GM18519 (cell line): ENCODE results near the gene ZNF12.
"Not testable (repeated sequence)": the region's sequence is repeated elsewhere in the genome, so short reads cannot be mapped to it uniquely, and the experiment has no call there.

Experiments
- ATAC-seq: cut with Tn5 transposase; IDR thresholded peaks from one replicate; pipeline ENCODE4 v1.9.1; 2021; ENCODE audit warnings: mild to moderate bottlenecking, moderate library complexity; ENCODE audit not compliant: unreplicated experiment, low FRiP score

ZNF12 gene

DNA sequence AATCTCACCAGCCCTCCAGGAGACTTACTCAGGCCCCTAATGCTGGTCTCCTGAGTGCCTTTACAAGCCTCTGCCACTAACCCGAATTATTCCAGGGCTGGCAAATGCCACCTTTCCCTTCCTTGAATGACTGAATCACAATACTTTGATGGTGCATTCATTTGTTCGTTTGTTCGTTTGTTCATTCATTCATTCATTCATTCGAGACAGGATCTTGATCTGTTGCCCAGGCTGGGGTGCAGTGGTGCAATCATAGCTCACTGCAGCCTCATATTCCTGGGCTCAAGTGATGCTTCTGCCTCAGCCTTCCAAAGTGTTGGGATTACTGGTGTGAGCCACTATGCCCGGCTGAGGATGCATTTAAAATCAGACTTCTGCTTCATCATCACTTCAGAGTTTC is 6.0 kb downstream of the ZNF12 start:
- no peak for ATAC-seq

GRCh38 chr7:6691609-6692106 is 15.1 kb downstream of the ZNF12 start:
- no peak for ATAC-seq

DNA sequence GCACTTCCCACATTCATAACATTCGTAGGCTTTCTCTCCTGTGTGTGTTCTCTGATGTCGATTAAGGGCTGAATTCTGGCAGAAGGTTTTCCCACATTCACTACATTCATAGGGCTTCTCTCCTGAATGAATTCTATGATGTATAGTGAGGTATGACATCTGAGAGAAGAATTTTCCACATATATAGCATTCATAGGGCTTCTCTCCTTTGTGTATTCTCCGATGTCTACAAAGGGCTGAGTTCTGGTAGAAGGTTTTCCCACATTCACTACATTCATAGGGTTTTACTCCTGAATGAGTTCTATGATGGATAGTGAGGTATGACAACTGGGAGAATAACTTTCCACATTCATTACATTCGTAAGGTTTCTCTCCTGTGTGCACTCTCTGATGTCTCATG is 15.6 kb downstream of the ZNF12 start:
- ATAC-seq = no peak

DNA sequence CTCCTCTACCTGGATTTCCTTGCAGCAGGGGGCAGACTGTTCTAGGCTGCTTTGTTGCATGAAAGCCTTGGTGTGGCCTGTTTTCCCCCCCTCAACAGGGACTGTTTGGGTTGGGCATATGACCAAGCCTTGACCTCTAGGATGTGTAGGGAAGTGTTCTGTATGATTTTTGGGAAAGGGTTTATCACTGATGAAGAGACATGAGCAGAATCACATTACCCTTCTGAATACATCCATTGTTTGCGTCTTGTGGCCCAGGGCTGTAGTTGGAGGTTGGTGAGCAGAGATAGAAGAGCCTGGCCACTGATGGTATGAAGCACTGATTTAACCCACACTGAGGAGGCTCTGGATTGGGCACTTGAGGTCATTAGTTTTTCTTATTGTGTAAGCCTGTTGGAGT is 26.6 kb downstream of the ZNF12 start:
- no peak for ATAC-seq

DNA sequence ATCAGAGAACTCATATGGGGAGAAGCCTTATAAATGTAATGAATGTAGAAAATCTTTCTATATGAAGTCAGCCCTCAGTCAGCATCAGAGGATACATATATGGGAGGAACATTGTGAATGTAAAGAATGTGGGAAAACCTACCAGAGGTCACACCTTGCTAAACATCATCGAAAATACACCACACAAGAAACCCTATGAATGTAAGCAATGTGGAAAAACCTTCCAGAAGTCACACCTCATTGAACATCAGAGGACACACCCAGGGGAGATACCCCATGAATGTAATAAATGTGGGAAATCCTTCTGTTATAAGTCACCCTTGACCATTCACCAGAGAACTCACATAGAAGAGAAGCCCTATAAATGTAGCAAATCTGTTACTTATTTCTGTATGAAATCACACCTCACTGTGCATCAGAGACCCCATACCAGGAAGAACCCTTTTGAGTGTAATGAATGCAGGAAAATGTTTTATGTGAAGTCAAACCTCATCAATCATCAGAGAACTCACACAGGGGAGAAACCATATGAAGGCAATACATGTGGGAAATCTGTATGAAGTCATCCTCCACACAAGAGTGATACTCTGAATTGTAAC is 30.8 kb downstream of the ZNF12 start:
- no peak for ATAC-seq

- not testable (repeated sequence) for ATAC-seq
These were observed 35.9 kb downstream of the ZNF12 start for GRCh38 chr7:6670851-6671250.

- ATAC-seq = no peak
These were observed 48.0 kb downstream of the ZNF12 start for GRCh38 chr7:6658618-6659345.

GRCh38 chr7:6656413-6656812 is 50.3 kb downstream of the ZNF12 start:
- ATAC-seq = no peak

DNA sequence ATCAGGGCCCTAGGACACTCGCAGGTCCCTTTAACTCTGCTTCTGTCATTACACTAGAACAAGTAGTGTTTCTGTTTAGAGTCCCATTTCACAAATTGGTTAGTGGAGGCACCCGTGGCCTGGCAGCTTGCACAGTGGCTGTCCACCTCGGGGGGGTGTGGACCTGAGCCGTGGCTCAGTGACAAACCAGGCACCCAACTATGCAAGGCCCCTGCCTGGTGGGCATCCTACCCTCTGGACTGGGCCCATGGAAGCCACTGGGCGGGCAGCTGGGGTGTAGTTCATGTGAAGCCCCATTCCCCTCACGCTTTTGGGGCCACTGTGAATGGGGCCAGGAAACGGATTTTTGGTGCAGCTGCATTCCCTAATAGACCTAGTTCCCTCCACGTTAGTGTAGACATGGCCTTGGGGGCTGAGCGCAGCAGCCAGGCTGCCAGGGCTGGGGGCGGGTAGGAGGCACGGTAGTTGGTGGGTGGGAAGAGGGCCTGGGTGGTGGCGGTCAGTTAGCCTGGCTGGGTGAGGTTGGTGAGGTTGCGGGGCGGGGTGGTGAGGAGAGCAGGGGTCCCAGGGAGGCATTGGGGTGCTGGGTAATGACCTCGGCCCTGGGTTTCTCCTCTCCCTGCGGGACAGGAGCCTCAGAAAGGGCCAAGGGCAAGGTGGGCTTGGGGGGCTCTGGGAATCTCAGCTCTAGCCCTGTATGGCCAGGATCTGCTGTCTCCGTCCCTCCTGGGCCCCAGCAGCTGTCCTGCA is 50.9 kb downstream of the ZNF12 start:
- no peak for ATAC-seq

DNA sequence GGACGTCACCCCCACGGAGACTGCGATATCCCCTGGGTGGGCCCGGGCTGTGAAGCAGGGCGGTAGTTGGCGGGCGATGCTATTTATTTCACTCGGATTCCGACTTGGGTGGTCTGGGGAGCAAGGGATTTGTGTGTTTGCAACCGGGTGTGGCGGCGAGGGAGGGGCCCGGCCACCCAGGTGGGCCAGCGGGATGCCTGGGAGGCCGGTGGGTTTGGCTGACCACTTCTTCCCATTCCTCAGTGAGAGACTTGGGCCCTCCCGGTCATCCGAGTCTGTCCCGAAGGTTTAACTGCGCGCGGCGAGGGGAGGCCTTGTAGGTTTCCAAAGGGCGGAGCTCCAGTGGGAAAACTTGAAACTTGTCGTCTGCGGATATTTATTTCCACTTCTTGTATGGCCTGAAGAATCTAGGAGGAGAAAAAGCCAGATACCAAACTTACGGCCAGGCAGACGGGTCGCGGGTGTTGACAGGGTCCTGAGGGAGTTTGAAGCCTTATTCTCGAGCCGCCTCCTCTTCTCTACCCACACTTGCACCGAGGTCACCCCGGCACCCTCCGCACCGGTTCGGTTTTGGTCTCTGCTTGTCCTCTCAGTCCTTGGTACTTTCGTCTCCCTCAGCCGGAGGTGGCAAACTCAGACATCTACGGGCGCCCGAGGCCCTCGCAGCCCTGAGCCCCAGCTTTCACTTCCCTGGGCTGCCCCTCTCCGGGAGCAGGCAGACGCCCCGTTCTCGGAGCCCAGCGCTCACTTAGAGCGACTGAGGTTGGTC is 51.7 kb downstream of the ZNF12 start:
- ATAC-seq = no peak

DNA sequence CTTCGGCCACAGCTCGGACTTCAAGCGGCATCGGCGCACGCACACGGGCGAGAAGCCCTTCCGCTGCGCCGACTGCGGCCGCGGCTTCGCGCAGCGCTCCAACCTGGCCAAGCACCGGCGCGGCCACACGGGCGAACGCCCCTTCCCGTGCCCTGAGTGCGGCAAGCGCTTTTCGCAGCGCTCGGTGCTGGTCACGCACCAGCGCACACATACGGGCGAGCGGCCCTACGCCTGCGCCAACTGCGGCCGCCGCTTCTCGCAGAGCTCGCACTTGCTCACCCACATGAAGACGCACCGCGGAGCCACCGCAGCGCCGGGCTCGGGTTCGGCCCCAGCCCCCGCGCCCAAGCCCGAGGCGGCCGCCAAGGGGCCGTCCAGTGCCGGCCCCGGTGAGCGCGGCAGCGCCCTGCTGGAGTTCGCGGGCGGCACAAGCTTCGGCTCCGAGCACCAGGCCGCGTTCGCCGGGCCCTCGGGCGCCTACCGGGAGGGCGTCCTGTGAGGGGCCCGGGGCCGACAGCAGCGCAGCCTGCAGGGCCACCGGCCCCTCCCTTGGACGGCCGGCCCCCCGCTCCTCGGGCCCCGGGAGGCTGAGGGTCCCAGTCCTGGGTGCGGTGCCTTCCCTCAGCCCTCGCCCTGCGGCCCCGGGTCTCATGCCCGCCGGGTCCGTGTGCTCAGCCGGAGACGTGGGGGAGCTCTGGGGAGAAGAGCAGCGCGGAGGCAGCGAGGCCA is 52.5 kb downstream of the ZNF12 start:
- ATAC-seq = no peak

DNA sequence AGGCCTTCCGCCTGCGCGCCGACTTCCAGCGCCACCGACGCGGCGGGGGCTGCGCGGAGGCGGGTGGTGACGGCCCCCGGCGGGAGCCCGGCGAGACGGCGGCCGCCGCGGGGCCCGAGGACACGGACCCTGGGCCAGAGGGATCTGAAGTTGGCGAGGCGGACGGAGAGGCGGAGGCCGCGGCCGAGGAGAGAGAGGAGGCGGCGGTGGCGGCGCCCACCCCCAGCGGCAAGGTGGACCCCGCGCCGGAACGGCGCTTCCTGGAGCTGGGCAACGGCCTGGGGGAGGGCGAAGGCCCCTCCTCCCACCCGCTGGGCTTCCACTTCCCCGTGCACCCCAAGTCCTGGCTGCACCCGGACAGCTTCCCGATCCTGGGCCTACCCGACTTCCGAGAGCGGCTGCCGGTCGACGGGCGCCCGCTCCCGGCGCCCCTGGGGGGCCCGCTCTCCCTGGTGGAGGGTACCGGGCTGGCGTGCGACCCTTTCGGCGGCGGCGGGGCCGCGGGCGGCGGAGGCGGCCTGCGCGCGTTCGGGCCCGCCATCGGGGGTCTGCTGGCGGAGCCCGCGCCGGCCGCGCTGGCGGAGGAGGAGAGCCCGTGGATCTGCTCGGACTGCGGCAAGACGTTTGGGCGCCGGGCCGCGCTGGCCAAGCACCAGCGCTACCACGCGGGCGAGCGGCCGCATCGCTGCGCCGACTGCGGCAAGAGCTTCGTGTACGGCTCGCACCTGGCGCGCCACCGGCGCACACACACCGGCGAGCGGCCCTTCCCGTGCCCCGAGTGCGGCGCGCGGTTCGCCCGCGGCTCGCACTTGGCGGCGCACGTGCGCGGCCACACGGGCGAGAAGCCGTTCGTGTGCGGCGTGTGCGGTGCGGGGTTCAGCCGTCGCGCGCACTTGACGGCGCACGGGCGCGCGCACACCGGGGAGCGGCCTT is 53.4 kb downstream of the ZNF12 start:
- no peak for ATAC-seq

DNA sequence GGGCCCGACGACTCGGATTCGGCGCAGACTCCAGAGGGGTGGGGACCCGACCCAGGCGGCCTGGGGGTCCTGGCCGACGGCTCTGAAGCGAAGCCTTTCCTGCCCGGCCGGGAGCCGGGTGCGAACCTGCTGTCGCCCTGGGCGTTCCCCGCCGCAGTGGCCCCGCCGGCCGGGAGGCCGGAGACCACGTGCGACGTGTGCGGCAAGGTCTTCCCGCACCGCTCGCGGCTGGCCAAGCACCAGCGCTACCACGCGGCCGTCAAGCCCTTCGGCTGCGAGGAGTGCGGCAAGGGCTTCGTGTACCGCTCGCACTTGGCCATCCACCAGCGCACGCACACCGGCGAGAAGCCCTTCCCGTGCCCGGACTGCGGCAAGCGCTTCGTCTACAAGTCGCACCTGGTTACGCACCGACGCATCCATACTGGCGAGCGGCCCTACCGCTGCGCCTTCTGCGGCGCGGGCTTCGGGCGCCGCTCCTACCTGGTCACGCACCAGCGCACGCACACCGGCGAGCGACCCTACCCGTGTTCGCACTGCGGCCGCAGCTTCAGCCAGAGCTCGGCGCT is 54.2 kb downstream of the ZNF12 start:
- ATAC-seq = no peak

DNA sequence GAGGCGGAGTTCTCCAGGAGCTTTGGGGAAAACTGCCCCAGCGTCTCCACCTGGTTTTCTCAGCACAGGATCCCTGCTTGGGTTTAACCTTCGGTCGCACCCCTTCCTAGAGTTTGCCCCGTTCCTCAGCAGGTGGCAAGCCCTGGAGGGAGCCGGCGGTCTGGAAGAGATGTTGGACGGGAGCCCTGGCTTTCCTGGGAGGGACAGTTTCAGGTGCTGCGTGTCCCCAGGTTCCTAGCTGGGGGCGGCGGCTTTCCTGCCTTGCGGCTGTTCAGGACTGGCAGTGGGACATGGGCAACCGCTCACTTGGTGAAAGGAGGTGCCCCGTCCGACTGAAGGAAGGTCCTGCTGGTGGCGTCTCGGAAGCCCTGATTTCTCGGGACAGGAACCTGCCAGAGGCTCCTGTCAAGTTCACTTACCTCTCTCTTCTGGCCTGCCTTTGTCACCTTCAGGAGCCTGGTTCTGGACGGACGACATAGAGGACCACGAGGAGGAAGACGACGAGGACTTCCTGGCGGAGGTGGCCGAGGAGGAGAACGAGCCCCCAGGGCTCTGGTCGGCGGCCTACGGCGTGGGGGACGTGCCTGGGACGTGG is 54.8 kb downstream of the ZNF12 start:
- no peak for ATAC-seq

- no peak for ATAC-seq
These were observed 56.2 kb downstream of the ZNF12 start for GRCh38 chr7:6650521-6651011.

GRCh38 chr7:6650086-6650485 is 56.7 kb downstream of the ZNF12 start:
- ATAC-seq = no peak

DNA sequence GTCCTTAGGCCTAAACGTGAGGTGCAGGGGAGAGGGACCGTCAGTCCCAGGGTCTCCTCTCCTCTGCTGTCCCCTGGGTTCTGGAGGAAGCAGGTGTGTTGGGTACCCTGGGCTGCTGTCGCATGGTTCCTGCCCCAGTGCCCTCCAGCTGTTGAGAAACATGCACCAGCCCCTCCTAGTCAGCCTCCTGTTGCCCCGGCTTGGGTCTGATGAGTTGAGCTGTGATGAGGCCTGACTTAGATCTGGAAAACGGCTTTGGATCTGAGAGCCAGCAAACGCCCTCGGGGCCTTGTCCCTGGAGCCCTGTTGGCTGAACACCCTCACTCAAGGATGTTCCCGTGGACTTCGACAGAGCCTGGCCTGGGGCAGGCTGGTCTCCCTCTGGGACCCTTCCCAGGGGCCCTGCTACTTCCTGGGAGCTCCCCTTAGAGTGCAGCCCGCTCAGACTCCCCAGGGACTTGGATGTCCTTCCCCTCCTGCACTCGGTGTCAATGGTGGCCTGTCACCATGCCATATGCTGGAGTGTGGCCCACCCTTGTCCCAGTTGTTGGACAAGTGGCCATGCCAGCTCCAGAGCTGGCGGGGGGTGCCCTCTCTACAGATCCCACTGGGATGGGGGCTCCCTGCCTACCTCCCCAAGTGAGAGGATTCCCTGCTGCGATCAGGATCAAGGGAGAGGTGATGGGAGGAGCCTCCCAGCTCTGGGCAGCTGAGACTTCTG is 57.3 kb downstream of the ZNF12 start:
- ATAC-seq = no peak

- ATAC-seq = no peak
These were observed 58.0 kb downstream of the ZNF12 start for GRCh38 chr7:6648815-6649104.
